ENCODE measurements around the gene CETP.

- TF ChIP-seq CTCF (IDR thresholded peaks at IDR 0.05; ENCODE audit: insufficient read depth, low read depth, low read length) (no peak), EZH2 (IDR thresholded peaks at IDR 0.05; ENCODE audit: insufficient read depth, low read length) (no peak)
Observed at GRCh38 chr16:56981729-56982271, 20.1 kb downstream of the CETP start.

Measured in astrocyte (in vitro differentiated cells and primary cell).